Stimulated activated CD4-positive, alpha-beta T cell treated with anti-CD3 and anti-CD28 coated beads, Interleukin-2, amount 100 ng/mL, for 4 hours (primary cell): Measurements from ENCODE around the gene SH3RF3.

ENCODE experiments used
- DNase-seq: peaks from one replicate; pipeline ENCODE4 v3.0.0-alpha.2; 2020; ENCODE audit warnings: low read depth

The SH3RF3 gene

DNA sequence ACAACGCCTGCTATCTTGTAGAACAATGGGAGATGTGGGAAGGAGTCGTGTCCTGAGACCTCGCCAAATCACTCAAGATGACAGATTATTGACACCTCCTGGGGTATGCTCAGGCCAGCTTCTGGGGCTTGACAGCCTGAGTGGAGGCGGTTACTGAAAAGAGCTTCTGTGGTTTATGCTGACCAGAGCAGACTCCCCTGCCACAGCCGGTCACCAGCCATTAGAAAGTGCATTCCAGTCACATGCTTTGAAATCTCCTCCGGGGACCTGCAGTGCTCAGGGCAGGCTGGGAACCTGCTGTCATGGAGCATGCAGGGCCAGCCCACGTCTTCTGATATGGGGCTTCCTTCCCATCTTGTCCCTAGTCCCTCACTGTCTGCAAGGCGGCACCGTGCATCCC lies 268.9 kb downstream of the SH3RF3 start:
- DNase-seq, result no peak

GRCh38 chr2:109398366-109399015 lies 269.5 kb downstream of the SH3RF3 start:
- no peak for DNase-seq

DNA sequence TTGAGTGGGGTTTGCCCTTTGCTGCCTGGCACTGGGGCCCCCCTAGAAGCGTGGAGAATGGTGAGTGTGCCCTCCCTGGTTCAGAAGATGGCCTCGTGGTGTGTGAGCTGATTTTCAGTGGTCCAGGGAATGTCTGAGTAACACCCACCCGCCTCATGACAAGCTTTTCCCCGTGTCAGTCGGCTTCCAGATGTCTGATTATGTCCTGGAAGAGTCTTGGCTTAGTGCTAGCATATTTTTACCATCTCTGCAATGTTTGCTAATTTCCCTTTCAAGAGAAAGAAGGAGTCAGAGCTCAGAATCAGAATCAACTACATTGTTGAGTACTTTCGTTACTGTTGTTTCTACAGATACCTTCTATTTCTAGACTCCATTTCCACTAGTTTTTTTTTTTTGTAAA lies 270.1 kb downstream of the SH3RF3 start:
- no peak for DNase-seq

GRCh38 chr2:109400102-109400501 lies 271.1 kb downstream of the SH3RF3 start:
- DNase-seq, result no peak

DNA sequence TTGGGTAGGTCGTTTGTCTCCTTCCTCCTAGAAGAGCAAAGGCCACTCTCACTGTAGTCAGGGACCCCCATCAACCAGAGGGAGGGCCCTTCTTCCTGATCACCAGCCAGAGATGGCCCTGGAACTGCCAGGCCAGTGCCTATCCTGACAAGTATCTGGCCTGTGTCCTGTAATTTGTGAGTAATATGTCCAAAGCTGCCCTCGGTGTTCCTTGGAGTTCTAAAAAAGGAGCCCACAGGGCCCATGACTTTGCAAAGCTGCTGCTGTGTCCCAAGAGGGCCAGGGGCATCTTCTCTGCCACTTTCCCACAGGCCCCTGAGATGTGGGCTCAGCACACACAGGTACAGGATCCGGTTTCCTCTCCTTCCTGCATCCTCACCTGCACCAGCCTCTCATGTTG lies 272.4 kb downstream of the SH3RF3 start:
- no peak for DNase-seq

DNA sequence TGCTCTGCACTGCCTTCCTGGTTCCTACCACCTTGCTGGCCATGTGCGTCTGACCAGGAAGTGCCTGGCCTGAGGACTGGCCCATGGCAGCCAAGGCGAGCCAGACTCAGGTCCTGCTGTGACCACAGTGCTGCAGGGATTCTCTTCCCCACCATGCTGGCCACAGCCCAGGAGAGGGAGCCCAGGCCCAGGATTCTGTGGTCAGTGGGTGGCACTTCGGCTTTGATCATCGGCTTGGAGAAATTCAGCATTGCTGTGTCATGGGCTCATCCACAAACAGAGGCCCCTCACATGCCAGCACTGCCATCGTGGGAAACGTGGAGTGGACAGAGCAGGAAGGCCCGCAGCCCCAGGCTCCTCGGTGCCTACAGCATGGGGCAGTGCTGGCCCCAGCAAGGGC lies 273.2 kb downstream of the SH3RF3 start:
- DNase-seq, result no peak

DNA sequence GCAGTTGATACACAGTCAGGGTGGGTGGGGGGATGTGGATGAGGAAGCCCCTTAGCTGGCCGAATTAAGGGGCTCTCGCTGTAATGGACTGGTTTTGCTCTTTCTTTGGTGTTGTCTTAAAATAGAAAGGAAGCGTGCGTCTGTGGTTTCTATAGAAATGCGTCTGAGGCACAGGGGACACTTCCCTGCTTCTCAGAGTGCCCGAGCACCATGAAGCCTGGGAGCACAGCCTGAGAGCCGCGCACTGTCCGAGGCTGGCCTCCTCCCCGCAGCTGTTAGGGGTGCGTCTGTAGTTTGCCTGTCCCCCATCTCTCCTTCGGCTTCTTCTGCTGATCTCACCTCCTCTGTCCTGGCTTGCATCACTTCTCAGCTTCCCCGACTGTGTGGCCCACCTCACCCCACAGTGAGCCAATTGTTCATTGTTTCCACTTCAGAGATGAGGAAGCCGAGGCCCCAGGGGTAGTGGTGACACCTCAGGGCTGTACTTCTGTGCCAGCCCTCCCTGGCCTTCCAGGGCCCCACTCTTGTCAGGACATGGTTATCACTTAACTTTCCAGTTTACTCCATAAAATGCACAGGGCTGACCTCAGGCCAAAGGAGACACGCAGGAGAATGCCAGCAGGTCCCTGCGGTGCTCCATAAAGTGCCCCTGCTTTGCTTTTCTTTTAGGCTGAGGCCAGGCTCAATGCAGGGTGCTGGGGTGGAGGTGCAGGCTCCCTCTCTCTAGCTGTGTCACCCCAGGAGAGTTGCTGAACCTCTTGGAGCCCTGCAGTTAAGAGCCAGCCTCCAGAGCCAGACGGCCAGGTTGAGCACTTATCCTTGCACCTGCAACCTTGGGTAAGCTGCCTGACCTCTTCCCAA lies 274.2 kb downstream of the SH3RF3 start:
- no peak for DNase-seq

DNA sequence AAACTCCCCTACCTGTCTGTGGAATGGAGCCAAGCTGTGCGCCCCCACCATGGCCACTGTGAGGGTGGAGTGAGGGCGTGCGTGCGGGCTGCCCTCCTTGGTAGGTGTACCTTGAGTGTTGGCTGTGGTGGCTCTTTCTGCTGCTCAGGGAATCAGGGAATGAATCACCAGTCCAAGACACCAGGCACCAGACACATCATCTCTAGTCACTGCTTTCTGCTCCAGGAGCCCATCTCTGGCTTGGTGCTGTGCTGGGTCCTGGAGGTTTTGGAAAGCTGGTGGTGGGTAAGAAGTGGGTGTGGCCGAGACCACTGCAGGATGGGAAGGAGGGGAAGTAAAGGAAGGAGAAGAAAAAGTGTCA lies 274.8 kb downstream of the SH3RF3 start:
- no peak for DNase-seq

DNA sequence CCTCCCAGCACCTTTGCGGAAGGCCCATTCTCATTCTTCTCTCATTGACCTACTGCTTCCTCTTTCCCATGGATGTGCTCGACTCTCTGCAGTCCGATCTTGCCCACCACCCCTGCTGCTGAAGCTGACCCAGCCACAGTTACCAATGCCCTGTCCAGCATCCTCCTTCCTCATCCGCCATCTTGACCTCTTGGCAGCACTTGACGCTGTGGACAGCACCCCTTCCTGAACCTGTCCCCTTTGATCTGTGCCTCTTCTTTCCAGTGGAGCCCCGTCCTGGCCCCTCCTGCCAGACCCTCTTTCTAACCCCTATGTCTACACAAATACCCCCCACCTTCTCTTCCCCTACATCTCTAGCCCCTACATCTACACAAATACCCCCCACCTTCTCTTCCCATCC lies 275.7 kb downstream of the SH3RF3 start:
- DNase-seq, result no peak

- no peak for DNase-seq
These were observed 276.9 kb downstream of the SH3RF3 start for GRCh38 chr2:109405873-109406272.

- no peak for DNase-seq
These were observed 277.3 kb downstream of the SH3RF3 start for GRCh38 chr2:109406301-109406700.

DNA sequence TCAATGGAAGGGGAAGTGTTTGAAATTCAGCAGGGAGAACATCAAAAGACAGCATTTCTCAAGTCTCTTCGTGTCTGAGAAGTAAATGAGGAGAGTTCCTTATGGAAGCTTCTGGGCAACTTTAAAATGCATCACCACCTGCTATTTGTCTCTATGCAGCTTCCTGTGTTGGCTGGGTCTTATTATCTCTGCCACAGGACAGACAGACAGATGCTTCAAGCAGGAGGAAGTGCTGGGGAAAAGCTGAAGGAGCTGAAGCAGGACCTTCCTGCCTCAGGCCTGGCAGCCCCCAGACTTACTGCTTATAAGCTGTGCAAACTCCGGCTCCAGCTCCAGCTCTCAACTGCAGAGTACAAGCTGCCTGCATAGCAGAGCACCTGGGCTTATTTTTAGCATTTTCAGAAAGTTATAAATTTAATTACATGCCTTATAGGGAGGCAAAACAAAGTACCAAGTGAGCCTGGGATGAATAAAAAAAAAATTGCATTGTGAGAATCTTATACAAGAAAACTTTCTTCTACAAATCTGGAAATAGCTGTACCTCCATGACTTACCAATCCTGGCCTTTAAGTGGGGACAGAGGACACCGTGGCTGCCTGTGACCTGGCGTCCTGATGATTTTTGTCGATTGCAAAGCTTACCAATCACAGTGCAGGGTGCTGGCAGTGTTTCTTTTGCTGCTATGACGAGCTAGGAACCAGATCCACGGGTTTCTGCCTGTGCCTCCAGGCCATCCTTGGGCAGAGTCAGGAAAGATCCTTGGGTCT lies 278.5 kb downstream of the SH3RF3 start:
- no peak for DNase-seq

DNA sequence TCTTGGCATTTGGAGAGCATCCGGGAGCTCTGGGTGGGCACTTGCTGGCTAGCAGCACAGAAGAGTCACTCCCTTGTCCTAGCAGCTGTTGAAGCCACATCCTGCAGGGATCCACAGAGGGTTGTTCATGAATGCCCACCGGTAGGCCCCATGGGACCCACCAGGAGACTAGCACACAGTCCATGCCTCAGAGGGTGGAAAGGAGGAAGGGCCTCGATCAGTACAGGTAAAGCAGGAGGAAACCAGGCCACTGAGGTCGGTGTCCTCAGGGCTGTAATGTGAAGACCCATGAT lies 279.0 kb downstream of the SH3RF3 start:
- DNase-seq, result no peak

GRCh38 chr2:109409321-109410038 lies 280.5 kb downstream of the SH3RF3 start:
- DNase-seq, result no peak

DNA sequence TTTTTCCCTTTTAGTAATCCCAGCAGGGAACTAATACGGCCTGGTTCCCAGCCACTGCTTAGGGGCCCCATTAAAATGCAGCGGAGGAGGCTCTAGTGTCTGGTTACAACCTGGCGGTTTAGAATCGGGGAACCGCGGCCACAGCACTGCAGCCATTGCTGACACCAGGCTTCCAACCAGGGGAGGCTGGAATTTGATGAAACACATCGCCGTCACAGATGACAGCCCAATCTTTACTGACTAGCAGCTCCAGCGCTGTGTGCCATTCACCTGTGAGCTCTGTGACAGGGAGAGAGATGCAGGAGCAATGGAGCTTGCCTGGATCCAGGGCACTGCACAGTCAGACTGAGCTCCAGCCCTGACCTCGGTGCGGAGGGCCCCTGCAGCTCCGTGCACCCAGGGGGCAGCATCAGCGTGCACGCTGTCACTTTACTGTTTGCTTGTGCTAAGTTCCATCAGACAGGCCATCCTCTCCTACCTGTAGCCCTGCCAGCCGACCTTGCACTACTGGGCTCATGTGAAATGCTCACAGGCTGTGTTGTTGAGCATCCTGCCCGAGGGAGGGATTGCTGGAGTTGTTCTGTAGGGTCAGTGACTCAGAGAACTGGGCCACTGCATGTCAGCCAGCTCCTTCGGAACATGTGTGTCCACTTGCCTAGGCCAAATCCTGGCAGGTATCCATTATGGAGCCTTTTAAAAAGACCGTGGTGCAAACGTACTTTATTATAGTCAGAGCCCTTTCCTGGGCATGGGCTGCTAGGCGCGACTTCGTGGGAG lies 281.2 kb downstream of the SH3RF3 start:
- DNase-seq, result no peak

GRCh38 chr2:109411640-109412325 lies 282.8 kb downstream of the SH3RF3 start:
- no peak for DNase-seq

DNA sequence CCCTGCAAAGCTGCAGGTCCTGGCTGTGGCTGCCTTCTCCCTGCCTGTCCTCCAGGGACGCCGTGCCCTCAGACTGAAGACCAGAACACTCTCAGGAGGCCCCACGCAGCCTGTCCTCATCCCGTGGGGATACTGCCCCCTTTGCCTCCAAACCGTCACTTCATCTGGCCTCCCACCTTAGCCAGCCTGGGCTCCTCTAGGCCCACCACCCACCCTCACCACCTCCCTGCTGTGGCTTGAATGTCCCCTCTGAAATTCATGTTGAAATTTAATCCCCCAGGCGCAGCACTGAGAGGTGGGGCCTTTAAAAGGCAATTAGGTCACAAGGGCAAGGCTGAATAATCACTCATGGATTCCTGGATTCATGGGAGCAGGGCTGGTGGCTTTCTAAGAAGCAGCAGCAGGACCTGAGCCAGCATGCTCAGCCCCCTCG lies 286.6 kb downstream of the SH3RF3 start:
- DNase-seq, result no peak

DNA sequence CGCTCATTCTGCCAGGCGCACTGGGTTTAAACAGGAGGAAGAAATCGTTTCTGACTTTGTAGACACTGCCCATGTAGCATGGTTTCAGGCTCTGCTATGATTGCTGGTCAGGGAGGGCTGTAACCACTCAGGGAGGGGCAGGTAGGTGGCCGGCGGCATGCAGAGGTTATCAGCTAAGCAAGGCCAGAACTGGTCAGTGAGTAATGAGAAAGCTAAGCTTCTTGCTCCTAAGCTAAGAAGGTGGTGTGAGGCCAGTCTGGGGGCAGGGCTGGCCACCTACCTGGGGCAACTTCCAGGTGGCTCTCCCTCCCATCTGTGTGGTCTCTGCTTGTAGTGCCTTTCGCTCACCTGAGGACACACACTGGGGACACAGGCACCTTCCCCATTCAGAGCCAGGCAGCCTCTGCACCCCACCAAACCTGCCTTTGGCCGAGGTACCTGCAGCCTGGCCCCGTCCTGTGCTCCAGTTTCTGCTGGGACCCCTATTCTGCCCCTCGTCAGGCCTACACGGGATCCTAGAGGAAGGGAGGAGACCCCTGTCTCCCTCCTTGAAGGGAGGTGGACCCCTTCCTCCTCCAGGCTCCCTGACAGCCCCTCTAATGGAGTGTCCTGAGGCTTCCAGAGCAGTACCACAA lies 288.8 kb downstream of the SH3RF3 start:
- no peak for DNase-seq

DNA sequence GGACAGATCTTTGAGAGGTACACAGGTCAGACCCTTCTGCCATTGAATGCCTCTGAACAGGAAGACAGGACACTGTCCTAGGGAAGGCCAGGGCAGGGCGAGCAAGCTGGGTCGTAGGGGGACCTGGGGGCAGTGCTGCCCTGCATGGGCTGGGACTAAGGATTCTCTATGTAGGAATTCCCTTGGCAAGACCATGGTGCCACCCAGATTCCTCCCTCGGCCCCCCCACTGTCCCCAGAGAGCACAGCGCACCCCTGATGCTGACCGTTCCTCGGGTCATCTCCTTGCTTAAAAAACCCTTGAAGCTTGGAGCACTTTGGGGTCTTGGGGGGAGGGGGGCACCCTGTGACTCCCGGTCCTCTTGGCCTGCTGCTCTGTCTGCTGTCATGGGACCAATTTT lies 289.7 kb downstream of the SH3RF3 start:
- no peak for DNase-seq

- no peak for DNase-seq
These were observed 290.3 kb downstream of the SH3RF3 start for GRCh38 chr2:109419171-109419756.
